H9 (cell line): ENCODE data around the gene GXYLT2. TPM values are rescaled to one million over a fixed set of nuclear protein-coding genes. Genes with fewer than 3 reads are reported as not detected.

Experiments used
- DNase-seq: peaks from one replicate; pipeline ENCODE4 v3.0.0-alpha.2; 2017
- H2AFZ ChIP-seq: one replicate; pipeline ENCODE4 v1.6.1; 2013; ENCODE audit warnings: mild to moderate bottlenecking, low read length, control low read depth, moderate library complexity
- H2AK5ac ChIP-seq: 2 replicates; pipeline ENCODE4 v1.6.1; 2013; ENCODE audit warnings: low read length, control low read depth, mixed read lengths; ENCODE audit not compliant: insufficient read length
- H2BK120ac ChIP-seq: one replicate; pipeline ENCODE4 v1.6.1; 2013; ENCODE audit warnings: low read depth, mild to moderate bottlenecking, low read length, control low read depth, inconsistent platforms; ENCODE audit not compliant: poor library complexity, severe bottlenecking
- H2BK12ac ChIP-seq: 2 replicates; pipeline ENCODE4 v1.6.1; 2013; ENCODE audit warnings: low read length, control low read depth, mixed read lengths, low read depth; ENCODE audit not compliant: insufficient read length
- H2BK15ac ChIP-seq: 2 replicates; pipeline ENCODE4 v1.6.1; 2013; ENCODE audit warnings: low read depth, low read length, control low read depth
- H2BK20ac ChIP-seq: one replicate; pipeline ENCODE4 v1.6.1; 2013; ENCODE audit warnings: low read depth, mild to moderate bottlenecking, low read length, control low read depth, inconsistent platforms; ENCODE audit not compliant: poor library complexity, severe bottlenecking
- H2BK5ac ChIP-seq: 2 replicates; pipeline ENCODE4 v1.6.1; 2013; ENCODE audit warnings: low read length, control low read depth, mixed read lengths; ENCODE audit not compliant: insufficient read length
- H3K14ac ChIP-seq: 2 replicates; pipeline ENCODE4 v1.6.1; 2013; ENCODE audit warnings: low read length, control low read depth; ENCODE audit not compliant: insufficient read depth
- H3K18ac ChIP-seq: 2 replicates; pipeline ENCODE4 v1.6.1; 2013; ENCODE audit warnings: low read depth, mild to moderate bottlenecking, mixed read lengths, low read length, control low read depth; ENCODE audit not compliant: insufficient read length
- H3K23ac ChIP-seq: 2 replicates; pipeline ENCODE4 v1.6.1; 2013; ENCODE audit warnings: low read length, control low read depth, mixed read lengths, low read depth; ENCODE audit not compliant: insufficient read length
- H3K23me2 ChIP-seq: 2 replicates; pipeline ENCODE4 v1.6.1; 2013; ENCODE audit warnings: low read depth, mild to moderate bottlenecking, mixed read lengths, low read length, control low read depth; ENCODE audit not compliant: insufficient read length, poor library complexity, severe bottlenecking
- H3K27ac ChIP-seq: 2 replicates; pipeline ENCODE4 v1.5.1; 2013; ENCODE audit warnings: low read length, control low read depth, mixed read lengths, low read depth; ENCODE audit not compliant: insufficient read length
- H3K27me3 ChIP-seq: 2 replicates; pipeline ENCODE4 v1.6.1; 2013; ENCODE audit warnings: low read length, control low read depth, inconsistent platforms; ENCODE audit not compliant: insufficient read depth
- H3K4ac ChIP-seq: 2 replicates; pipeline ENCODE4 v1.6.1; 2013; ENCODE audit warnings: low read depth, mild to moderate bottlenecking, control low read depth, inconsistent platforms, low read length, moderate library complexity
- H3K4me1 ChIP-seq: 2 replicates; pipeline ENCODE4 v1.6.1; 2013; ENCODE audit warnings: low read length, control low read depth, inconsistent platforms; ENCODE audit not compliant: insufficient read depth
- H3K4me2 ChIP-seq: 2 replicates; pipeline ENCODE4 v1.6.1; 2013; ENCODE audit warnings: low read length, control low read depth, mixed read lengths; ENCODE audit not compliant: insufficient read length, insufficient read depth
- H3K56ac ChIP-seq: 2 replicates; pipeline ENCODE4 v1.6.1; 2013; ENCODE audit warnings: low read depth, mild to moderate bottlenecking, mixed read lengths, low read length, control low read depth; ENCODE audit not compliant: insufficient read length
- H3K79me1 ChIP-seq: 2 replicates; pipeline ENCODE4 v1.6.1; 2013; ENCODE audit warnings: low read depth, mild to moderate bottlenecking, moderate library complexity, low read length, control low read depth, inconsistent platforms; ENCODE audit not compliant: insufficient read depth, poor library complexity, severe bottlenecking
- H3K79me2 ChIP-seq: 2 replicates; pipeline ENCODE4 v1.6.1; 2013; ENCODE audit warnings: low read length, control low read depth, inconsistent platforms; ENCODE audit not compliant: insufficient read depth
- H3K9ac ChIP-seq: 2 replicates; pipeline ENCODE4 v1.6.1; 2013; ENCODE audit warnings: low read length, control low read depth, mixed read lengths; ENCODE audit not compliant: insufficient read length; ENCODE audit errors: extremely low read depth
- H3K9me3 ChIP-seq: one replicate; pipeline ENCODE4 v1.6.1; 2013; ENCODE audit warnings: low read depth, low read length, inconsistent platforms; ENCODE audit not compliant: control insufficient read depth
- H3T11ph ChIP-seq: one replicate; pipeline ENCODE4 v1.6.1; 2013; ENCODE audit warnings: mild to moderate bottlenecking, low read length, control low read depth, inconsistent platforms
- H4K20me1 ChIP-seq: one replicate; pipeline ENCODE4 v1.6.1; 2013; ENCODE audit not compliant: control insufficient read depth, insufficient read length, insufficient read depth
- H4K5ac ChIP-seq: 2 replicates; pipeline ENCODE4 v1.6.1; 2013; ENCODE audit warnings: low read depth, mild to moderate bottlenecking, mixed read lengths, low read length, control low read depth; ENCODE audit not compliant: insufficient read length
- H4K8ac ChIP-seq: replicated peaks from 2 replicates; pipeline ENCODE4 v1.6.1; 2013; ENCODE audit warnings: low read length, control low read depth, mixed read lengths, low read depth; ENCODE audit not compliant: insufficient read length
- H4K91ac ChIP-seq: 2 replicates; pipeline ENCODE4 v1.6.1; 2013; ENCODE audit warnings: low read depth, mild to moderate bottlenecking, moderate library complexity, mixed read lengths, low read length, control low read depth; ENCODE audit not compliant: insufficient read length
- H3K27ac Mint-ChIP-seq, 3 experiments: 2 replicates in 2 of 3; 3 replicates in 1 of 3; pipeline ENCODE4 v1.8.0; 2020 to 2021; ENCODE audit warnings: mixed read lengths in 3 of 3, mild to moderate bottlenecking in 1 of 3, moderate library complexity in 1 of 3
- H3K27me3 Mint-ChIP-seq: 2 replicates; pipeline ENCODE4 v1.8.0; 2021; ENCODE audit warnings: low read depth, mild to moderate bottlenecking, moderate library complexity, mixed read lengths
- H3K36me3 Mint-ChIP-seq, 3 experiments: 2 replicates in 2 of 3; 3 replicates in 1 of 3; pipeline ENCODE4 v1.8.0; 2020 to 2021; ENCODE audit warnings: low read depth in 3 of 3, mixed read lengths in 3 of 3; ENCODE audit not compliant: insufficient read depth in 1 of 3
- H3K4me1 Mint-ChIP-seq, 2 experiments: 2 replicates each; pipeline ENCODE4 v1.8.0; 2020; ENCODE audit warnings: mixed read lengths in 2 of 2
- H3K4me3 Mint-ChIP-seq, 2 experiments: 2 replicates in 1 of 2; 3 replicates in 1 of 2; pipeline ENCODE4 v1.8.0; 2020 to 2021; ENCODE audit warnings: mild to moderate bottlenecking in 2 of 2, mixed read lengths in 2 of 2, moderate library complexity in 1 of 2
- H3K9me3 Mint-ChIP-seq, 2 experiments: 2 replicates in 1 of 2; 3 replicates in 1 of 2; pipeline ENCODE4 v1.8.0; 2020; ENCODE audit warnings: mild to moderate bottlenecking in 2 of 2, mixed read lengths in 2 of 2, moderate library complexity in 1 of 2
- CTCF ChIP-seq: fragments of 200-600 bp; sonication (generic); conservative IDR thresholded peaks from 3 replicates; pipeline ENCODE4 v1.8.0; 2021; ENCODE audit warnings: antibody characterized with exemption, mild to moderate bottlenecking
- WGBS: extraction: QIAGEN DNeasy Blood & Tissue Kit; methylation state at CpG from one replicate; pipeline ENCODE4 v1.1.7; 2013; ENCODE audit warnings: missing lambda C conversion rate, low lambda C conversion rate, mixed read lengths; ENCODE audit not compliant: insufficient read length; ENCODE audit errors: extremely low coverage; 5-methylcytosine and 5-hydroxymethylcytosine counted together
- total RNA-seq: library from RNA; stranded (reverse); gene quantifications from 2 replicates; pipeline ENCODE4 v1.2.1, GENCODE V29; 2021

Gene GXYLT2
- total RNA-seq, 1 experiment from 2014 or later: 2.0 TPM

- Histone ChIP-seq H3K18ac (no peak overlapping the region), H4K8ac (no peak overlapping the region), H3K79me2 (no peaks in the 10 kb centered on the region), H4K5ac (no peak overlapping the region), H2BK12ac (no peak overlapping the region), H3K27me3 (no peaks in the 10 kb centered on the region), H3K56ac (no peak overlapping the region), H3K27ac (no peak overlapping the region), H4K20me1 (no peaks in the 10 kb centered on the region), H2BK15ac (no peak overlapping the region), H3K23me2 (no peaks in the 10 kb centered on the region), H3K4me1 (no peaks in the 10 kb centered on the region; the same call in 1 of the 2 replicates), H4K91ac (no peak overlapping the region), H2AFZ (no peak overlapping the region), H3K4me2 (no peak overlapping the region), H3K9me3 (no peaks in the 10 kb centered on the region), H3K14ac (no peak overlapping the region), H2BK5ac (no peak overlapping the region), H3K79me1 (no peaks in the 10 kb centered on the region), H2BK120ac (no peak overlapping the region), H2AK5ac (no peak overlapping the region), H2BK20ac (no peak overlapping the region), H3K23ac (no peak overlapping the region), H3K9ac (no peak overlapping the region), H3T11ph (no peak overlapping the region), H3K4ac (no peak overlapping the region)
- no peaks in the 10 kb centered on the region for H3K9me3 Mint-ChIP-seq
- H3K4me3 Mint-ChIP-seq: no peak overlapping the region
- H3K27me3 Mint-ChIP-seq: no peaks in the 10 kb centered on the region
- H3K36me3 Mint-ChIP-seq: peaks cover 0 to 4% (median 0%) of the 10 kb centered on the region in 3 experiments; a peak in 2 of 7 replicates
- peaks cover 7 to 8% of the 10 kb centered on the region in 2 experiments for H3K4me1 Mint-ChIP-seq
- H3K27ac Mint-ChIP-seq: no peak overlapping the region; a peak in 1 of 7 replicates
- TF ChIP-seq CTCF: no peak
- WGBS: no CpG with 5 or more reads among the region's 1 CpG
- DNase-seq: no peak
Measured at GRCh38 chr3:72968266-72968664, 80.4 kb downstream of the GXYLT2 start.
